SU-DHL-6 (cell line): Measurements from ENCODE around the gene RNF144B.

ENCODE experiments used
- H2AFZ ChIP-seq: fragments of 200-600 bp; sonication (generic); 2 replicates; pipeline ENCODE4 v1.6.1; 2014; ENCODE audit warnings: low read depth, mild to moderate bottlenecking, moderate library complexity, mixed read lengths, antibody characterized with exemption, low read length; ENCODE audit not compliant: severe bottlenecking
- H3F3A ChIP-seq: fragments of 200-600 bp; shearing (Covaris generic); 2 replicates; pipeline ENCODE4 v1.6.0; 2016; ENCODE audit warnings: antibody characterized with exemption, mild to moderate bottlenecking; ENCODE audit not compliant: insufficient read depth
- H3K27ac ChIP-seq: fragments of 200-600 bp; sonication (generic); 2 replicates; pipeline ENCODE4 v1.5.1; 2016; ENCODE audit warnings: low read depth, mild to moderate bottlenecking, low read length, moderate library complexity, mixed read lengths
- H3K27me3 ChIP-seq: fragments of 200-600 bp; sonication (generic), shearing (Covaris generic); 2 replicates; pipeline ENCODE4 v1.6.0; 2014; ENCODE audit warnings: mild to moderate bottlenecking, low read length
- H3K36me3 ChIP-seq: fragments of 200-600 bp; sonication (generic); 2 replicates; pipeline ENCODE4 v1.6.1; 2014; ENCODE audit warnings: mild to moderate bottlenecking, low read length, mixed read lengths
- H3K4me2 ChIP-seq: fragments of 300-600, 200-600 bp; shearing (Covaris generic), sonication (generic); 2 replicates; pipeline ENCODE4 v1.6.0; 2014; ENCODE audit warnings: low read length, low read depth, mild to moderate bottlenecking; ENCODE audit not compliant: poor library complexity, severe bottlenecking
- H3K4me3 ChIP-seq: fragments of 200-600 bp; sonication (generic); 2 replicates; pipeline ENCODE4 v1.5.1; 2014; ENCODE audit warnings: antibody characterized with exemption, low read length, mild to moderate bottlenecking, mixed read lengths; ENCODE audit not compliant: insufficient read depth, poor library complexity, severe bottlenecking
- H3K79me2 ChIP-seq: fragments of 200-600 bp; sonication (generic); 2 replicates; pipeline ENCODE4 v1.6.1; 2014; ENCODE audit warnings: mild to moderate bottlenecking, low read length, moderate library complexity; ENCODE audit not compliant: insufficient read depth
- H3K9ac ChIP-seq: fragments of 200-600 bp; sonication (generic); 2 replicates; pipeline ENCODE4 v1.7.0; 2014; ENCODE audit warnings: mild to moderate bottlenecking, low read length
- H3K9me2 ChIP-seq: fragments of 200-600 bp; sonication (generic); replicated peaks from 2 replicates; pipeline ENCODE4 v1.6.1; 2014; ENCODE audit warnings: low read length; ENCODE audit not compliant: insufficient read depth
- H3K9me3 ChIP-seq: fragments of 200-600 bp; sonication (generic); 2 replicates; pipeline ENCODE4 v1.6.1; 2014; ENCODE audit warnings: low read length, mixed read lengths; ENCODE audit not compliant: insufficient read depth
- H4K20me1 ChIP-seq: fragments of 200-600 bp; sonication (generic); 2 replicates; pipeline ENCODE4 v1.6.1; 2014; ENCODE audit warnings: low read depth, mild to moderate bottlenecking, antibody characterized with exemption, low read length, moderate library complexity, mixed read lengths
- CTCF ChIP-seq: fragments of 200-600 bp; sonication (generic); IDR thresholded peaks from one replicate; pipeline ENCODE4 v1.5.1; 2017; ENCODE audit warnings: antibody characterized with exemption, mild to moderate bottlenecking, low read length, moderate library complexity; ENCODE audit not compliant: insufficient read depth, poor library complexity, severe bottlenecking
- EZH2phosphoT487 ChIP-seq: fragments of 200-600 bp; sonication (generic), shearing (Covaris generic); conservative IDR thresholded peaks from 2 replicates; pipeline ENCODE4 v1.6.1; 2018; ENCODE audit warnings: mild to moderate bottlenecking, antibody characterized with exemption, low read length, moderate library complexity, mixed read lengths

The RNF144B gene

GRCh38 chr6:18507561-18507960, 120.4 kb downstream of the RNF144B start:
- TF ChIP-seq CTCF (no peak), EZH2phosphoT487 (no peak)
- Histone ChIP-seq H3K9me2 (no peaks in the 10 kb centered on the region), H3K27ac (no peak overlapping the region), H3K36me3 (no peaks in the 10 kb centered on the region), H3K4me3 (no peak overlapping the region), H3K27me3 (no peaks in the 10 kb centered on the region), H4K20me1 (no peaks in the 10 kb centered on the region), H3F3A (no peaks in the 10 kb centered on the region), H3K79me2 (no peaks in the 10 kb centered on the region), H3K9ac (no peak overlapping the region), H3K4me2 (no peak overlapping the region), H2AFZ (no peak overlapping the region), H3K9me3 (no peaks in the 10 kb centered on the region)

- no peak overlapping the region for H3K9ac ChIP-seq
- no peaks in the 10 kb centered on the region for H3K36me3 ChIP-seq
- no peak overlapping the region for H2AFZ ChIP-seq
- H3F3A ChIP-seq = no peaks in the 10 kb centered on the region
- H3K27ac ChIP-seq = no peak overlapping the region
- no peak overlapping the region for H3K4me3 ChIP-seq
- H4K20me1 ChIP-seq = no peaks in the 10 kb centered on the region
- TF ChIP-seq EZH2phosphoT487 (no peak), CTCF (no peak)
- no peaks in the 10 kb centered on the region for H3K9me3 ChIP-seq
- H3K79me2 ChIP-seq = no peaks in the 10 kb centered on the region
- H3K4me2 ChIP-seq = no peak overlapping the region
- H3K27me3 ChIP-seq = no peaks in the 10 kb centered on the region
- no peaks in the 10 kb centered on the region for H3K9me2 ChIP-seq
Observed at GRCh38 chr6:18509871-18510643, 122.9 kb downstream of the RNF144B start.

GRCh38 chr6:18510644-18511033, 123.5 kb downstream of the RNF144B start:
- Histone ChIP-seq H4K20me1 (no peaks in the 10 kb centered on the region), H3K9ac (no peak overlapping the region), H3K27me3 (no peaks in the 10 kb centered on the region), H3K9me2 (no peaks in the 10 kb centered on the region), H3K4me3 (no peak overlapping the region), H3K79me2 (no peaks in the 10 kb centered on the region), H3K4me2 (no peak overlapping the region), H3K27ac (no peak overlapping the region), H3K36me3 (no peaks in the 10 kb centered on the region), H2AFZ (no peak overlapping the region), H3K9me3 (no peaks in the 10 kb centered on the region), H3F3A (no peaks in the 10 kb centered on the region)
- TF ChIP-seq EZH2phosphoT487 = no peak
- no peak for TF ChIP-seq CTCF
